ENCODE measurements around the gene HSPA1L.
A peak's percentile ranks its signal among the peaks of the same experiment; 100 is the strongest.

HSPA1L gene

DNA sequence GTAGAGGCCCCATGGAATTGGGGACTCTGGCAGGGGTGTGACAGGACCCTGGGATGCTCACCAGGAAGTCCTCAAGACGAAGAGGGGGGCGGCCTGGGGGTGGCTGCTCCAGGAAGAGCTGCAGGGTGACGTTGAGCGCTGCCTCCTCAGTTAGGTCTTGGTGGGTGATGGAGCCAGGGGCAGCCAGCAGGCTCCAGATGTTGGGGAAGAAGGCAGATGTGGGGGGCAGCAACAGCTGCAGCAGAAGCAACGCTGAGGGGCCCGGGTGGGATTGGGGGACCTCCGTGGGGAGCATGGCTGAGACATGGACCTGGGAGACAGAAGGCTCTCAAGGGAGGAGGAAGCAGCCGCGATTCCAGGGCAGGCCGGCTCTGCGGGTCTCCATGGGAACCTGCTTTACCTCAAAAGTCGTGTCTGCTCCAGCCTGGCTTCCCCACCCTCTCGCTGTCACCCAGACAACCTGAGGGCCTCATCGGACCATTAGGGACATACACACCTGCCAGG is 38.5 kb downstream of the HSPA1L start:
- no peak overlapping the region for H3K4me3 ChIP-seq (ENCODE audit: control insufficient read depth, low read depth, low read length)
- DNase-seq (ENCODE audit: low read depth), result no peak
- TF ChIP-seq, protein P1, sequence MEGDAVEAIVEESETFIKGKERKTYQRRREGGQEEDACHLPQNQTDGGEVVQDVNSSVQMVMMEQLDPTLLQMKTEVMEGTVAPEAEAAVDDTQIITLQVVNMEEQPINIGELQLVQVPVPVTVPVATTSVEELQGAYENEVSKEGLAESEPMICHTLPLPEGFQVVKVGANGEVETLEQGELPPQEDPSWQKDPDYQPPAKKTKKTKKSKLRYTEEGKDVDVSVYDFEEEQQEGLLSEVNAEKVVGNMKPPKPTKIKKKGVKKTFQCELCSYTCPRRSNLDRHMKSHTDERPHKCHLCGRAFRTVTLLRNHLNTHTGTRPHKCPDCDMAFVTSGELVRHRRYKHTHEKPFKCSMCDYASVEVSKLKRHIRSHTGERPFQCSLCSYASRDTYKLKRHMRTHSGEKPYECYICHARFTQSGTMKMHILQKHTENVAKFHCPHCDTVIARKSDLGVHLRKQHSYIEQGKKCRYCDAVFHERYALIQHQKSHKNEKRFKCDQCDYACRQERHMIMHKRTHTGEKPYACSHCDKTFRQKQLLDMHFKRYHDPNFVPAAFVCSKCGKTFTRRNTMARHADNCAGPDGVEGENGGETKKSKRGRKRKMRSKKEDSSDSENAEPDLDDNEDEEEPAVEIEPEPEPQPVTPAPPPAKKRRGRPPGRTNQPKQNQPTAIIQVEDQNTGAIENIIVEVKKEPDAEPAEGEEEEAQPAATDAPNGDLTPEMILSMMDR (conservative IDR thresholded peaks at IDR 0.05; ENCODE audit: control insufficient read depth, insufficient read depth, low read depth, low read length), result no peak

GRCh38 chr6:31775633-31776484 is 39.2 kb downstream of the HSPA1L start:
- no peak overlapping the region for H3K4me3 ChIP-seq (ENCODE audit: control insufficient read depth, low read depth, low read length)
- TF ChIP-seq, protein P1 (conservative IDR thresholded peaks at IDR 0.05; ENCODE audit: control insufficient read depth, insufficient read depth, low read depth, low read length), result no peak
- DNase-seq (ENCODE audit: low read depth), result no peak

DNA sequence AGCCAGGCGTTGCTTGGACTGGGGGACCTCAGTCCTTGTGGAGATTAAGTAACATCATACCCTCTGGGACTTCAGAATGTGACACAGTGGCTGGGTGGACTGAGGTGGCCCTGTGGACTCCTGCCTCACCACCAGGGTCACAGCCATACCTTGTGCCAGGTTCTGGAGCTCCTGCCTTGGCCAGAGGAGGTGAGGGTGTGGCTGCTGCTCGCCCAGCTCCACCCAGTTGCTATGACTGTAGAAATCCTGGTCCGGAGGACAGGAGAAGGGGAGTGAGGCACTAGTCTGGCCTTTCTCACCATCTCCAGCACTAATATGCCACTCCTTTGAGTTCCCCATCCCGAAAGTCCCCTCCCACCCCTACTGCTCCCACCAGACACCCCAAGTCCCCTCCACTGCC is 39.9 kb downstream of the HSPA1L start:
- no peak overlapping the region for H3K4me3 ChIP-seq (ENCODE audit: control insufficient read depth, low read depth, low read length)
- DNase-seq (ENCODE audit: low read depth), result no peak
- TF ChIP-seq, protein P1 (conservative IDR thresholded peaks at IDR 0.05; ENCODE audit: control insufficient read depth, insufficient read depth, low read depth, low read length), result no peak

- H3K4me3 ChIP-seq (ENCODE audit: control insufficient read depth, low read depth, low read length), result no peak overlapping the region
- DNase-seq (ENCODE audit: low read depth), result peak; percentile 63
- TF ChIP-seq, protein P1 (conservative IDR thresholded peaks at IDR 0.05; ENCODE audit: control insufficient read depth, insufficient read depth, low read depth, low read length), result no peak
Measured at GRCh38 chr6:31771992-31772358, 43.1 kb downstream of the HSPA1L start.

DNA sequence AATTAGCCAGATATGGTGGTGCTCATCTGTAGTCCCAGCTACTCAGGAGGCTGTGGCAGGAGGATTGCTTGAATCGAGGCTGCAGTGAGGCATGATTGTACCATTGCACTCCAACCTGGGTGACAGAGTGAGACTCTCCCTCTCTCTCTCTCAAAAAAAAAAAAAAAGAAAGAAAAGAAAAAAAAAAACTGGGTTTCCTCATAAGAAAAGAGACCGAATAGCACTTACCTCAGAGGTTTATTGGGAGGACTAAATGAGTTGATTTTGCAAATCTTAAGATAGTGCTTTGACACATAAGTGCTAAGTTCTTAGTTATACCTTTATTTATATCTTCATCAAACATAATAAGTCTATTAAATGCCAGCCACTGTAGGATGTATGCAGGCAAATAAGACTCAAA is 44.2 kb downstream of the HSPA1L start:
- TF ChIP-seq, protein P1 (conservative IDR thresholded peaks at IDR 0.05; ENCODE audit: control insufficient read depth, insufficient read depth, low read depth, low read length), result no peak
- no peak for DNase-seq (ENCODE audit: low read depth)
- H3K4me3 ChIP-seq (ENCODE audit: control insufficient read depth, low read depth, low read length), result no peak overlapping the region

- DNase-seq (ENCODE audit: low read depth), result peak; percentile 52
- no peak overlapping the region for H3K4me3 ChIP-seq (ENCODE audit: control insufficient read depth, low read depth, low read length)
- TF ChIP-seq, protein P1 (conservative IDR thresholded peaks at IDR 0.05; ENCODE audit: control insufficient read depth, insufficient read depth, low read depth, low read length), result peak; percentile 82
Measured at GRCh38 chr6:31769684-31770371, 45.3 kb downstream of the HSPA1L start.
